Head of caudate nucleus (tissue), 42 donors: ENCODE measurements around the gene CNGA3.
"Not testable (repeated sequence)": the region's sequence is repeated elsewhere in the genome, so short reads cannot be mapped to it uniquely, and the experiment has no call there.

ENCODE experiments used
- DNase-seq, 42 donors: peaks; one replicate each; pipeline versions ENCODE4 v3.0.0 to v3.0.0-alpha.2; 2020 to 2021; ENCODE audit warnings: mixed read lengths in 7 of 42
- intact Hi-C: fragments of 100-400 bp; cut with DNase I; formaldehyde crosslinking; loops from one replicate; pipeline ENCODE4 v1.15.0; 2022

CNGA3 gene

DNA sequence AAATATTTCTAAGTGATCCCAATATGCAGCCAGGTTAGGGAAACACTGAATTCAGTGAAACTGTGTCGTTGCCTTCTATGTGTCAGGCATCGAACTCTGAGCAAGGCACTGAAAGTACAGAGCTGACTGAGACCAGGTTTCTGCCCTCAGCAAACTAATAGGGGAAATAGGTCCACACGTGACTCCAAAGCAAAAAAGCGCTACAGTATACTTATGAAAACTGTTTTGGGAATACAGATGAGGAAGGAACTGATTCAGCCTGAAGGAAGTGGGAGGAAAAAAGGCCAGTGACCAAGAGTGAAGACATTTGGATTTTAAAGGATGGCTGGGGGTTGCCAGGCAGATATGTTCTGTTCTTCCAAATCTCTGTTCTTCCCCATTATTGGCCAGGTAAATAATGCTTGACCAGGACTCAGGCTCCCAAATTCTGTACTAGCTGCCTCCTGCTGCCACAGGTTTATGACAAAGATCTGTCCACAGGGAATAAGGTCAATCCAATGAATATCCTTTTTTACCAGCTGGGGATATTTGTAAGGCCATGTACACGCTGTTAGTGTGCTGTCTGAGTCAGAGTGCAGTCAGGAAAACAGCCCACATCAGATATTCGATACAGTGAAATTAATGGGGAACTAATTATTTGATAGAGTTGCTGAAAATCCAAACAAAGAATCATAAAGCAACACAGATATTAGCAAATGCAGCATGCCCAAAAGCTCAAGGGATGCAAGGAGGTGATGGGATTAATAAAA, 73.9 kb downstream of the CNGA3 start:
- intact Hi-C loops = loop anchor here (10.0 kb wide), 1 partner anchor 115 kb away; no protein-coding TSS in a partner anchor
- no peak for DNase-seq

DNA sequence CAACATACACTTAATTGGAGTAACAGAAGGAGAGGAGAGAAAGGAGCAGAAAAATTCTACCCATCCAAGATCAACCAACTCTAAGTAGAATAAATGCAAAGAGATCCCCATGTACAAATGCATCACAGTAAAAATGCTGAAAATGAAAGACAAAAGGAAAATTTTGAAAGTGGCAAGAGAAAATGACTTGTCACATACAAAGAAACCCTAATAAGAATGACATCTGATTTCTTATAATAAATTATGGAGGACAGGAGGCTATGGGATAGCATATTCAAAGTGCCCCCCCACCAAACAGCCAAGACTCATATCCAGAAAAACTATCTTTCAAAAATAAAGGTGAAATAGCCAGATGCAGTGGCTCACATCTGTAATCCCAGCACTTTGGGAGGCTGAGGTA, 76.2 kb downstream of the CNGA3 start:
- no peak for DNase-seq
- intact Hi-C loops = loop anchor here (10.0 kb wide), 1 partner anchor 112 kb away; no protein-coding TSS in a partner anchor

DNA sequence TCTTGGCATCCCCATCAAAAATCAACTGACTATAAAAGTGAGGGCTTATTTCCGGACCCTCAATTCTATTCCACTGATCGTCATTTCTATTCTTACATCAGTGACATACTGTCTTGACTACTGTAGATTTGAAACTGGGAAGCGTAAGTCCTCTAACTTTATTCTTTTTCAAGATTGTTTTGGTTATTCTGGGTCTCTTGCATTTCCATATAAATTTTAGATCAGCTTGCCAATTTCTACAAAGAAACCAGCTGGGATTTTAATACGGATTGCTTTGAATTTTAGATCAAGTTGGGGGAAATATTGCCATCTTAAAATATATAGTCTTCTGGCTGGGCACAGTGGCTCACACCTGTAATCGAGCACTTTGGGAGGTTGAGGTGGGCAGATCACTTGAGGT, 80.5 kb downstream of the CNGA3 start:
- no peak for DNase-seq
- intact Hi-C loops = loop anchor here (10.0 kb wide), 1 partner anchor 108 kb away; no protein-coding TSS in a partner anchor

DNA sequence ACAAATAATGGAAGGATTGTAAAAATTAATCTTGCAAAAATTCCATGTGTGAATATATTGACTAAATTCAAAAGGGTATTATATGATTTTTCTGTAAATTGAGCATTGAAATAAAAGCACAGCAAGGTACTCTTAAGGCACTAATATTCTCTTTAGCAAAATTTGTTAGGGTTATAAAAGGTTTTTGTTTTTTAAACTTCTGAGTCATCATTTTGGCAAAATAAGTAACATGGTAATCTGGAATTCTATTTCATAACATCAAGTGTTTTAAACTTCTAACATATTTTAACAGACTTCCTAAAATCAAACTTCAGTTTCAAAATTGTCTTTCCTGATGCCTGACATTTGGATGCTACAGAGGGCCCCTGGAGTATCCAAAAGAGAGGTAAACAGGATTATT, 85.9 kb downstream of the CNGA3 start:
- intact Hi-C loops = no loop called here
- no peak for DNase-seq

DNA sequence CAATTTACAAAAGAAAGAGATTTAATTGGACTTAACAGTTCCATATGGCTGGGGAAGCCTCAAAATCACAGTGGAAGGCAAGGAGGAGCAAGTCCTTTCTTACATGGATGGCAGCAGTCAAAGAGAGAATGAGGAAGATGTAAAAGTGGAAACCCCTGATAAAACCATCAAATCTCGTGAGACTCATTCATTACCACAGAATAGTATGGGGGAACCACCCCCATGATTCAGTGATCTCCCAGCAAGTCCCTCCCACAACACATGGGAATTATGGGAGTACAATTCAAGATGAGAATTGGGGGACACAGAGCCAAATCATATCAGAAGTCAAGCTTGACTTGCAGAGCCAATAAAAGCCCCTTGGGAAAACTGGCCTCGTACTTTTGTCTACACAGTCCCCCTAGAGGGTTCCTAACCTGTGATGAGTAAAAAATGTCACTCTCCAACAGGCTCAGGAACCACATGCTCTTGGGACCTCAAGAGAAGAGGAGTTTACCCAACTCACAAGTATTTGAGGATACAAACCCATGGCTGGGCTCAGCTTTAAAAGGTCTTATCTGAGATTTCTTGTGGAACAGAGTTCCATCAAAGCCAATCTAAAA, 87.2 kb downstream of the CNGA3 start:
- intact Hi-C loops = no loop called here
- DNase-seq = no peak

DNA sequence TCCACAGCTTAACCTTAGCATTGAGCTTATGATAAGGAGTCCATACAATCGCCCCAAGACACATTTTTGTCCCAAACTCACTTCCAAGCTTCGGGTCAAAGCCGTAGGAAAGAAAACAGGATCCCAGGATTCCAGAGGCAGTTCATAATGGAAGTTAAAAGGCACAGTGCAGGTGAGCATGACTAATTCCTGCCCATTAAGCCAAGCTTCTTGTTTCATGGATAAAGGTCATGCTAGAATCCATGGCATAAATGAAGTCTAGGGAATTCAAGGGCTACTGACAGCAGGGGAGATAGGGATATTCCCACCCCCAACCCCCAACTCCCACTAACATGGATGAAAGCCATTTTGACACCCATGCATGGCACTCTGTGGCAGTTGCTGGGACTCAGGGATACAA, 88.2 kb downstream of the CNGA3 start:
- peak in 1 of 42 donors; percentile 7 for DNase-seq
- intact Hi-C loops = no loop called here

DNA sequence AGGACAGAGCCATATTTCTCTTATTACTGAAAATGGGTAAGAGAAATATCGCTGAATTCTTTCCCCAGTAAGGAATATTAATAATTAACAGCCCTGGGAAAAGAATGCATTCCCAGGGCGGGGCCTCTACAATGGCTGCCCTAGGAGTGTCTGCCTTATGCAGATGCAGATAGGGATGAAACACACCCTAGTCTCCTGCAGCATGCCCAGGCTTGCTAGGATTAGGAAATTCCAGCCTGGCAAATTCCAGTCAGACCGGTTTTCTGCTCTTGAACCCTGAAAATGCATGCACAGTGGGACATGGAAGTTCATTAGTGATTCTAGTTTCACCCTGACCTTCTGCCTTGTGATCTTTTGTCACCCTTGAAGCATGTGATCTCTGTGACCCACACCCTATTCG, 89.4 kb downstream of the CNGA3 start:
- intact Hi-C loops = not testable (repeated sequence)
- DNase-seq = peak in 1 of 42 donors; percentile 8

DNA sequence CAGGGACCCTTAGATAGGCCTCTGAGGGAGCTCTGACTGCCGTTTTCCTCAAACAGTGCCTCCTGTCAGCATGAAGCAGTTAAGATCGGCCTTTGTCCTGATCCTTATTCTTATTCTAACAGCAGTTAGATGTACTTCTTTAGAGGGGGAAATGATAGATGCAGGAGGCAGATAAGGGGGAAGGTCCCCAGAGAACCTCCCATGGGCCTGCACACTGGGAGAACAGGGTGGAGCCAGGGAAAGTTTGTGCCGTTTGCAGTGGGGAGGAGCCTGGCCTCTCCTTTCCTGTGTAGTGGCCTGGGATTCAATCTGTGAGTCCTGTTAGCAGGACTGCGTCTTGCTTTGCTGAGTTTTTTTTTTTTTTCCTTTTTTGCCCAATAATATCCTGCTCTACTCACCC, 90.5 kb downstream of the CNGA3 start:
- DNase-seq = peak in 1 of 42 donors; percentile 18
- intact Hi-C loops = no loop called here

DNA sequence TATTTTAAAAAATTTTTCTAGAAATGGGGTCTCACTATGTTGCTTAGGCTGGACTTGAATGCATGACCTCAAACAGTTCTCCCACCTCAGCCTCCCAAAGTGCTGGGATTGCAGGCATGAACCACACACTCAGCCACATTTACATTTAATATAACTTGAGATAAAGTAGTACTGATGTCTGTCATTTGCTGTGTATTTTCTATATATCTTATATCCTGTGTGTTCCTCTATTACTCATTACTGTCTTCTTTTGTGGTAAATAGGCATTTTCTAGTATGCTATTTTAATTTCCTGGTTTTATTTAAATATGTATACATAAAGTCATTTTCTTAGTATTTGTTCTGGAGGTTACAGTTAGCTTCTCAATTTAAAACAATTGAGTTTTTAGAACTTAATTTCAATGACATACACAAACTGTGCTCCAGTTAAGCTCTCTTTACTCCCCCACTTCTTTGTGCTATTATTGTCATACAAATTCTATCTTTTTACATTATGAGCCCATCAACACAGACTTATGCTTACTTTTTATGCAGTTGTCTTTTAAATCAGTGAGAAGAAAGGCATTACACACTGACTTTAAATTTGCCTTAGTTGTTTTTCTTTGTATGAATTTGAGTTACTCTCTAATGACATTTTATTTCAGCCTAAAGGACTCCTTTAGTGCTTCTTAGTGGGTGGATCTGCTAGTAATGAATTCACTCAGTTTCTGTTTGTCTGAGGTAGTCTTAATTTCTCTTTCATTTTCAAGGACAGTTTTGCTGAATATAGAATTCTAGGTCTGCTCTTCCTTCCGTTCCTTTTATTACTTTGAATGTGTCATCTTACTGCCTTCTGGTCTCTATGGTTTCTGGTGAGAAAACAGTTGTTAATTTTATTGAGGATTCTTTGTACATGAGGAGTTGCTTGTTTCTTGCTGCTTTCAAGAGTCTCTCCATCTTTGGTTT, 92.2 kb downstream of the CNGA3 start:
- DNase-seq = peak in 1 of 42 donors; percentile 16
- intact Hi-C loops = no loop called here

DNA sequence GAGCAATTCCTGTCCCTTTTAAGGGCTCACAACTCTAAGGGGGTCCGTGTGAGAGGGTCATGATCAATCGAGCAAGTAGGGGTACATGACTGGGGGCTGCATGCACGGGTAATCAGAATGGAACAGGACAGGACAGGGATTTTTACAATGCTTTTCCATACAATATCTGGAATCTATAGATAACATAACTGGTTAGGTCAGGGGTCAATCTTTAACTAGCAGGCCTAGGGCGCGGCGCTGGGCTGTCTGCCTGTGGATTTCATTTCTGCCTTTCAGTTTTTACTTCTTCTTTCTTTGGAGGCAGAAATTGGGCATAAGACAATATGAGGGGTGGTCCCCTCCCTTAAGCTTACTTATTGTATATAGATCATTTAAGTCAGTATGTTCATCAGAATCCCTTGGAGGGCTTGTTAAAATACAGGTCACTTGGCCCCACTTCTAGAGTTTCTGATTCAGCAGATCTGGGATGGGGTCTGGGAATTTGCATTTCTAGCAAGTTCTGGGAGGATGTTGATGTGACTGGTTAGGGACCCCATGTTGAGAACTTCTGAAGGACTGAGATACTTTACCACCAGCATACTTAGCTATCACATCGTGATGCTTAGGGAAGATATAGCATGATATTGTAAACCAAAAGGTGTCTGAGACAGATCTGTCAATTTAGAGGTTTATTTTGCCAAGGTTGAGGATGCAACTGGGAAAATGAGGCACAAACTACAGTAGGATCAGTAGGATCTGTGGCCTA, 95.6 kb downstream of the CNGA3 start:
- DNase-seq = peak in 1 of 42 donors; percentile 21
- intact Hi-C loops = no loop called here

DNA sequence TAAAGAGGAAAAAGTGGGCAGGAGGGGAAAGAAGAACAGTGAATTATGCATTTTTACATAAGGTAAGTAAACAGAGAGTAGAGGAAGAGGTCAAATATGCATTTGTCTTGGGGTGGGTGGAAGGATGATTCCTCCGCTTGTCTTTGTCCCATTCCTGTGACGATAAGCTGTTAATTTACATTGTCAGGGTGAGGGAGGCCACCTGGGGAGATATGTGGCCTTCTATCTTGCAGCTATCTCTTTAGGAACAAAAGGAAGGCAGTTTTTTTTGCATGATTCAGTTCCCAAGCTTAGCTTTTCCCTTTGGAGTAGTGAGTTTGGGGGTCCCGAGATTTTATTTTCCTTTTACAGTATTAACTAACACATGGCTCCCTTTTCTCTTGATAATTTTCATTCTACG, 96.2 kb downstream of the CNGA3 start:
- peak in 1 of 42 donors; percentile 21 for DNase-seq
- intact Hi-C loops = no loop called here

DNA sequence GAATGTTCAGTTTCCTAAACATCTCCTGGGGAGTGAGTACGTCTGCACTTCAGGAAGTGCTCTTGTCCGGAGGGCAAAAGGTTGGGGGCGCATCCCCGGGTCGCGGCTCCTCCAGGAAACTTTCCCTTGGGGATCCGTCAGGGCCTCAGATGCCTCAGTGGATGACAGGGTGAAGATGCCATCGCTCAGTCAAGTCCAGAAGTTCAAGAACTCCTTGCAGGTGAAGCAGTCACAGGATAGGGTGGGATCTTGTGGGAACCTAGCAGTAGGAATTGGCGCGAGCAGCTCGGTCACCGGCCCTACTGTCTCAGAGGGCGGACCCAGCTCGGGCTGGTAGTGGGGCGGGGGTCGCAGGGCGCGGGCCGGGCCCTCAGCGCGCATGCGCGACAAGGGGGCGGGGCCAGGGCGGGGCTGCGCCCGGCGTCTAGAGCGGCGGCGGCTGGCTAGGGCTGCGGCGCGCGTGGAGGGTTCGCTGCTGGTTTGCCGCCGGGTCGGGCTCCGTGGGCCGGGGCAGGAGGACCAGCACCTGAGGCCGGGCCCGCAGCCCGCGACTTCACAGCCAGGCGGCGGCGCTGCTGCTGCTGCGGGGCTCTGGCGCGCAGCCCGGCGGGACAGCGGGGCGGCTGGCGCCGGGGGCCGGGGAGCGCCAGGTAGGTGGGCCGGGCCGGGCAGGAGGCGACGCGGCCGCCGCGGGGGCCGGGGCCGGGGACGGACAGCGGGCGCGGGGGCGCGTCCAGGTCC, 98.3 kb downstream of the CNGA3 start, which contains the start of gene INPP4A:
TSS of gene INPP4A (plus strand) at position 423 of the 741 bp plus-strand sequence. CDS start 75,191 bp downstream, outside the sequence.
- intact Hi-C loops = no loop called here
- peak in 41 of 42 donors; percentile 28 to 88 (median 78) for DNase-seq

DNA sequence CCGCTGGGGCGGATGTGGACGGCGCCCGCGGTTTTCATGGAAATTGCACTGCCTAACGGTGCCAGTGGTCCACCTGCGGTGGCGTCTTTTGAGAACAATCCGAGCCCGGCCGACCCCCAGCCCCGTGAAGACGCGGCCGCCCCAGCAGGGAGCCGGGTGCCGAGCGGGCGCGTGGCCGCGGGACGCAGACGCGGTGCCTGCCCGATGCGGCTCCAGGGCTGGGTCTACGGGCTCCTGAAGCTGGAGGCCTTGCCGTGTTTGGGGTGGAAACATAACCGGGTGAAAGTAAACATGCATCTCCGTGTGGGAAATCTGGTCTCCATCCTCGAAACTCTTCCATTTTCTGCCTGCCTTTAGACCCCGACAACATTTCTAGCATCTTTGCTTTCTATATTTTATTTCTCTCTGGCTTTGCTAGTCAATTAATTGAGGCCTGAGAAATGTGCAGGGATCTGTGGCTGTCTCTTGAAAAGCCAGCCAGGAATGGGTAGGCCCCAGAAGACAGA, 99.0 kb downstream of the CNGA3 start:
- peak in 18 of 42 donors; percentile 27 to 63 (median 44) for DNase-seq
- intact Hi-C loops = no loop called here

DNA sequence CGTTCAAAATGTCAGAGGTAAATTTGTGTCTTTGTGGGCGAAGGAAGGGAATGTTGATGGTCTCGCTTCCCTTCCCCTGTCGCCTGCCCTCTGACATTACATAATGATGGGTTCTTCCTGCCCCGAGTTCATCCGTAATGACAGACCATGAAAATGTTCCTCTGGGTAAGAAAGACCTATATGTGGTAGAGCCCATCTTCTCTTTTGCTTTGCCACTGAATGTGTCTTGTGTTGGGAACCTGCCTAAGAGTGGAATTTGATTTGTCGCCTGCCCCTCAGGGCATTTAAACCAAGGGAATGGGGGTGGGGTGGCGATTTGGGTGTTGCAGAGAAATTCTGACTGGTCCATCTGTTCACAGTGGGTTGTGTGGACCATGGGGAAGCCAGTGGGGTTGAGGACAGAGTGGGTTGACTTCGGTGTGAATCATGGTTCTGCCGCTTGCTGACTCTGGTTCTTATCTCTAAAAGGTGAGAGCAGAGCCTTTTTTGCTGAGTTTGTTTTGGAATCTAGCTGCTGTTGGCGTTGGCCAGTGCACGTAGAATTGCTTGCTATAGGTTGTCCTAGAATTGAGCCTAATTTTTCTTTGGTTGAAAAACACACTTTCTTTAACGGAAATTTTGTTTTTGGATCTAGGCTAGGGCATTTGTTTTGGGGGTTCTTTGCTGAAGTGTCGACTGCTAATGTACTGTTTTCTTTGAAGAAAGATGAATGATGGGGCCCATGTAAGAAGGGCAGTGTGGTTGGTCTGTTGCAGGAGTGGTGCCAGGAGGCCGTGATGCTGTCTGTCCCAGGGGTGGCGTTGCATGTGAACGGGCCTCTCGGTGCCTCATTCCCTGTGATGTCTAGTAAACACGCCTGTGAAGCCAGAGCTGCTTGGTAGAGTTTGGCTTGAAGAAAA, 99.7 kb downstream of the CNGA3 start:
- DNase-seq = peak in 10 of 42 donors; percentile 19 to 51 (median 36)
- intact Hi-C loops = no loop called here

DNA sequence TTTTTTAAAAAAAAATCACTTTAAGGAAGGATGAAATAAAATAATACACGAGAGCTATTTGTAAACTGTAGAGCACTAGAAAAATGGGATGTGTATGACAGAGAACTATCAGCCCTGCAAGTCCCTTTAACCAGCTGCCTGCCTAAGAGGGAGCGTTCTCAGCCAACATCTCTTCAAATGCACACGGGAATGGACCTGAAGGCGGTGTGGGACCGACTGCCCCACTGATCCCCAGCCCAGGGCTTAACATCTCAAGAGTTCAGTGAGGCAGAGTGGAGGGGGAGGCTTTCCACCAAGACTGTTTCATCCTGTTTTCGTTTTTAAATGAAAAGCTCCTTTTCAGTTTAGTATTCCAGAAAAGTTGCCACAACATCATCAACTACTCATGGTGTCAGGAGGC, 100.6 kb downstream of the CNGA3 start:
- intact Hi-C loops = no loop called here
- peak in 1 of 42 donors; percentile 46 for DNase-seq
